HEK293 (cell line): Measurements from ENCODE around the gene RBM20.
A peak's percentile ranks its signal among the peaks of the same experiment; 100 is the strongest.

Source experiments
- EGR2 ChIP-seq: fragments of 450-650 bp; formaldehyde crosslinking; IDR thresholded peaks from 2 replicates; pipeline ENCODE4 v1.5.1; 2016; ENCODE audit warnings: low read depth, missing biosample characterization, missing genetic modification characterization
- HOXD13 ChIP-seq: sonication (generic); formaldehyde crosslinking; IDR thresholded peaks from 2 replicates; pipeline ENCODE4 v1.8.0; 2022; ENCODE audit warnings: missing genetic modification reagents, borderline replicate concordance
- KLF10 ChIP-seq: fragments of 450-650 bp; IDR thresholded peaks from 2 replicates; pipeline ENCODE4 v1.5.1; 2018; ENCODE audit warnings: missing biosample characterization, mild to moderate bottlenecking, missing genetic modification characterization
- MYNN ChIP-seq: fragments of 450-650 bp; formaldehyde crosslinking; IDR thresholded peaks from 2 replicates; pipeline ENCODE4 v1.5.1; 2016; ENCODE audit warnings: missing biosample characterization, missing genetic modification characterization, borderline replicate concordance
- RBAK ChIP-seq: fragments of 450-650 bp; formaldehyde crosslinking; IDR thresholded peaks from 2 replicates; pipeline ENCODE4 v1.5.1; 2016; ENCODE audit warnings: missing biosample characterization, missing genetic modification characterization
- SALL2 ChIP-seq: fragments of 450-650 bp; formaldehyde crosslinking; IDR thresholded peaks from 2 replicates; pipeline ENCODE4 v1.5.0; 2017; ENCODE audit warnings: missing biosample characterization, mild to moderate bottlenecking, missing genetic modification characterization, borderline replicate concordance
- WT1 ChIP-seq: fragments of 450-650 bp; formaldehyde crosslinking; IDR thresholded peaks from 2 replicates; pipeline ENCODE4 v1.5.1; 2016; ENCODE audit warnings: missing biosample characterization, missing genetic modification characterization
- ZBTB11 ChIP-seq: fragments of 450-650 bp; formaldehyde crosslinking; conservative IDR thresholded peaks from 2 replicates; pipeline ENCODE4 v1.5.1; 2016; ENCODE audit warnings: low read depth, missing biosample characterization, missing genetic modification characterization
- ZBTB26 ChIP-seq: fragments of 450-650 bp; formaldehyde crosslinking; optimal IDR thresholded peaks from 2 replicates; pipeline ENCODE3; 2016; ENCODE audit warnings: missing biosample characterization, mild to moderate bottlenecking, missing genetic modification characterization
- ZBTB49 ChIP-seq: fragments of 450-650 bp; formaldehyde crosslinking; IDR thresholded peaks from 2 replicates; pipeline ENCODE4 v1.5.1; 2016; ENCODE audit warnings: missing biosample characterization, missing genetic modification characterization, low read depth
- ZBTB8A ChIP-seq: fragments of 450-650 bp; formaldehyde crosslinking; IDR thresholded peaks from 2 replicates; pipeline ENCODE4 v1.5.1; 2016; ENCODE audit warnings: missing biosample characterization, missing genetic modification characterization
- ZNF140 ChIP-seq: fragments of 450-650 bp; formaldehyde crosslinking; IDR thresholded peaks from 2 replicates; pipeline ENCODE4 v1.5.1; 2016; ENCODE audit warnings: missing biosample characterization, missing genetic modification characterization
- ZNF169 ChIP-seq: fragments of 450-650 bp; formaldehyde crosslinking; IDR thresholded peaks from 2 replicates; pipeline ENCODE4 v1.5.1; 2016; ENCODE audit warnings: missing biosample characterization, missing genetic modification characterization
- ZNF174 ChIP-seq: fragments of 450-650 bp; formaldehyde crosslinking; IDR thresholded peaks from 2 replicates; pipeline ENCODE4 v1.5.0; 2017; ENCODE audit warnings: missing biosample characterization, mild to moderate bottlenecking, missing genetic modification characterization
- ZNF18 ChIP-seq: fragments of 450-650 bp; formaldehyde crosslinking; IDR thresholded peaks from 2 replicates; pipeline ENCODE4 v1.5.1; 2016; ENCODE audit warnings: missing biosample characterization, missing genetic modification characterization
- ZNF239 ChIP-seq: fragments of 450-650 bp; formaldehyde crosslinking; IDR thresholded peaks from 2 replicates; pipeline ENCODE4 v1.5.1; 2016; ENCODE audit warnings: missing biosample characterization, missing genetic modification characterization
- ZNF302 ChIP-seq: fragments of 450-650 bp; formaldehyde crosslinking; IDR thresholded peaks from 2 replicates; pipeline ENCODE4 v1.5.1; 2016; ENCODE audit warnings: missing biosample characterization, missing genetic modification characterization, low read depth
- ZNF37A ChIP-seq: fragments of 450-650 bp; IDR thresholded peaks from 2 replicates; pipeline ENCODE4 v1.5.1; 2018; ENCODE audit warnings: missing biosample characterization, missing genetic modification characterization
- ZNF394 ChIP-seq: fragments of 450-650 bp; formaldehyde crosslinking; IDR thresholded peaks from 2 replicates; pipeline ENCODE4 v1.5.1; 2016; ENCODE audit warnings: missing biosample characterization, missing genetic modification characterization, mild to moderate bottlenecking, moderate library complexity, borderline replicate concordance
- ZNF518A ChIP-seq: fragments of 450-650 bp; formaldehyde crosslinking; conservative IDR thresholded peaks from 2 replicates; pipeline ENCODE4 v1.5.1; 2016; ENCODE audit warnings: low read depth, missing biosample characterization, missing genetic modification characterization
- ZNF544 ChIP-seq: fragments of 450-650 bp; formaldehyde crosslinking; IDR thresholded peaks from 2 replicates; pipeline ENCODE4 v1.5.0; 2017; ENCODE audit warnings: missing biosample characterization, missing genetic modification characterization
- ZNF610 ChIP-seq: fragments of 450-650 bp; formaldehyde crosslinking; IDR thresholded peaks from 2 replicates; pipeline ENCODE4 v1.5.1; 2016; ENCODE audit warnings: missing biosample characterization, missing genetic modification characterization, borderline replicate concordance
- ZNF626 ChIP-seq: fragments of 450-650 bp; sonication (Bioruptor Pico); formaldehyde crosslinking; IDR thresholded peaks from 2 replicates; pipeline ENCODE4 v1.5.1; 2018; ENCODE audit warnings: missing biosample characterization, missing genetic modification characterization, inconsistent platforms
- ZNF664 ChIP-seq: fragments of 450-650 bp; formaldehyde crosslinking; IDR thresholded peaks from 2 replicates; pipeline ENCODE4 v1.5.1; 2016; ENCODE audit warnings: missing biosample characterization, missing genetic modification characterization
- ZNF701 ChIP-seq: fragments of 450-650 bp; formaldehyde crosslinking; IDR thresholded peaks from 2 replicates; pipeline ENCODE4 v1.5.1; 2016; ENCODE audit warnings: missing biosample characterization, missing genetic modification characterization
- ZNF747 ChIP-seq: fragments of 450-650 bp; formaldehyde crosslinking; IDR thresholded peaks from 2 replicates; pipeline ENCODE4 v1.5.1; 2016; ENCODE audit warnings: missing biosample characterization, missing genetic modification characterization
- ZNF777 ChIP-seq: fragments of 450-650 bp; formaldehyde crosslinking; IDR thresholded peaks from 2 replicates; pipeline ENCODE4 v1.5.1; 2017; ENCODE audit warnings: missing biosample characterization, missing genetic modification characterization, borderline replicate concordance

Gene RBM20

GRCh38 chr10:110648692-110649346 lies 4.7 kb downstream of the RBM20 start (continued):
- TF ChIP-seq ZBTB11 (peak; percentile 71), MYNN (tag by site-specific recombination) (no peak), ZNF544 (no peak), ZNF239 (tag by site-specific recombination) (no peak), ZNF626 (tag by site-specific recombination) (no peak), ZNF18 (tag by site-specific recombination) (no peak), ZNF664 (tag by site-specific recombination) (peak; percentile 70; the same call in 1 of the 2 replicates), SALL2 (tag by site-specific recombination) (no peak), ZNF169 (tag by site-specific recombination) (no peak), RBAK (no peak), ZBTB8A (tag by site-specific recombination) (peak; percentile 66), ZNF518A (tag by site-specific recombination) (peak; percentile 92), ZNF302 (tag by site-specific recombination) (no peak), ZNF747 (tag by site-specific recombination) (no peak), ZNF174 (tag by site-specific recombination) (no peak), ZBTB49 (no peak), WT1 (tag by site-specific recombination) (no peak), EGR2 (no peak), ZNF37A (tag by site-specific recombination) (no peak), ZNF777 (tag by site-specific recombination) (no peak), KLF10 (no peak), ZNF701 (tag by site-specific recombination) (no peak), ZBTB26 (tag by site-specific recombination) (no peak), ZNF140 (tag by site-specific recombination) (no peak; the same call in 1 of the 2 replicates), ZNF610 (tag by site-specific recombination) (no peak), HOXD13 (CRISPR knock-in tag) (no peak), ZNF394 (tag by site-specific recombination) (peak; percentile 93)
